ENCODE measurements around the gene GLMN.

The GLMN gene

DNA sequence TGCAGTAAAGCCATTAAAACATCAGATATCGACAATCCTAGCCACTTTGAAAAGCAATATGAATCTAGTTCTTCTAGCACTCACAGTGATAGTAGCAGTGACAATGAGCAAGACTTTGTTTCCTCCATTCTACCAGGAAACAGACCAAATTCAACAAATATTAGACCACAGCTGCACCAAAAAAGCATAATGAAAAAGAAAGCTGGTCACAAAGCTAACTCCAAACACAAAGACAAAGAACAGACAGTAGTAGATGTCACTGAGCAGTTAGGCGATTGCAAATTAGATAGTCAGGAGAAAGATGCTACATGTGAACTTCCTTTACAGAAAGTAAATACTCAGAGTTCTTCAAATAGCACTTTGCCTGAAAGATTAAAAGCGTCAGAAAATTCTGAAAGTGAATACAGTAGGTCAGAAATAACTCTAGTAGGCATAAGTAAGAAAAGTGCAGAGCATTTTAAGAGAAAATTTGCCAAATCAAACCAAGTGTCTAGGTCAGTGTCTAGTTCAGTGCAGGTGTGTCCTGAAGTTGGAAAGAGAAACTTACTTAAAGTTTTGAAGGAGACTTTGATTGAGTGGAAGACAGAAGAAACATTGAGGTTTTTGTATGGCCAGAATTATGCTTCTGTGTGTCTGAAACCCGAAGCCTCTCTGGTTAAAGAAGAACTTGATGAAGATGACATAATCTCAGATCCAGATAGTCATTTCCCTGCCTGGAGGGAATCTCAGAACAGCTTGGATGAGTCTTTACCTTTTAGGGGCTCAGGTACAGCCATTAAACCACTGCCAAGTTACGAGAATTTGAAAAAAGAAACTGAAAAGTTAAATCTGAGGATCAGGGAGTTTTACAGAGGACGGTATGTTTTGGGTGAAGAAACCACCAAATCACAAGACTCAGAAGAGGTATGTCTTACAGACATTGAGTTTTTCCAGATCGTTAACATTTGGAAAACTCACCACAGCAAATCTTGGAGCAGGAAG, 25.0 kb upstream of the GLMN start:
- H3K36me3 ChIP-seq (ENCODE audit: control insufficient read depth, low read depth, low read length), result peaks cover 28% of the 10 kb centered on the region
- H3K4me1 ChIP-seq (ENCODE audit: control insufficient read depth, low read depth, low read length), result no peaks in the 10 kb centered on the region
- H3K27ac ChIP-seq (ENCODE audit: low read length), result no peak overlapping the region
- H3K9ac ChIP-seq (ENCODE audit: low read length), result no peak overlapping the region
- H3K27me3 ChIP-seq (ENCODE audit: control insufficient read depth, insufficient read depth, low read length), result no peaks in the 10 kb centered on the region
- peaks cover 7% of the 10 kb centered on the region for H3K9me3 ChIP-seq (ENCODE audit: control insufficient read depth, low read depth, low read length)
- no peak overlapping the region for H3K4me3 ChIP-seq (ENCODE audit: low read length)

DNA sequence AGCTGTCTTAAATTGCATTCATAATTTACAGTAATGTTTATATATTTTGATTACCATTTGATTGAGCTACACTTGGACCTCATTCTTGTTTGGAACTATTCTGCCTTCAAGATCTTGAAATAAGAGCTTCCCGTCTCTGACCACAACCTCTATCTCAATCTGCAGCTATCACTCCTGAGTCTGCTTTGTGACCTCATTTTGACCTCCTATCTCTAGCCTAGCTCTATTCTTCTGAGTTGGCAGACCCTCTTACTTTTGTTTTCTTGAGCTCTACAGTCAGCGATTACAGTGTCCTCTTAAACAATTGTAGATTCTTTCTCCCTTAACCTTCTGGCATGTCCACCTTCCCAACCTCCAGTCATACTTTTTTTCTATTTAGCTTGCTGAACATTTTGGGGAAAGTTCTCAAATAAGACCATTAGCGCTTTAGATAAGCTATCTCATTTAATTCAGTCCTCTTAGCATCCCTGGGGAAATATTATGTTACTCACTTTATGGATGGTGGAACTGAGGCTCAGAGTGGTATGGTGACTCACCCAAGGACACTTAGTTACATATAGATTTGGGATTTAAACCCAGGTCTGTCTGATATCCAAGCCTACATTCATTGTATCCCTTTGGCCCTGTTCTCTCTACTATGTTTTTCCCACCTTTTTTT, 19.2 kb upstream of the GLMN start:
- Histone ChIP-seq H3K27me3 (ENCODE audit: control insufficient read depth, insufficient read depth, low read length) (no peaks in the 10 kb centered on the region), H3K9me3 (ENCODE audit: control insufficient read depth, low read depth, low read length) (no peaks in the 10 kb centered on the region), H3K9ac (ENCODE audit: low read length) (no peak overlapping the region)

DNA sequence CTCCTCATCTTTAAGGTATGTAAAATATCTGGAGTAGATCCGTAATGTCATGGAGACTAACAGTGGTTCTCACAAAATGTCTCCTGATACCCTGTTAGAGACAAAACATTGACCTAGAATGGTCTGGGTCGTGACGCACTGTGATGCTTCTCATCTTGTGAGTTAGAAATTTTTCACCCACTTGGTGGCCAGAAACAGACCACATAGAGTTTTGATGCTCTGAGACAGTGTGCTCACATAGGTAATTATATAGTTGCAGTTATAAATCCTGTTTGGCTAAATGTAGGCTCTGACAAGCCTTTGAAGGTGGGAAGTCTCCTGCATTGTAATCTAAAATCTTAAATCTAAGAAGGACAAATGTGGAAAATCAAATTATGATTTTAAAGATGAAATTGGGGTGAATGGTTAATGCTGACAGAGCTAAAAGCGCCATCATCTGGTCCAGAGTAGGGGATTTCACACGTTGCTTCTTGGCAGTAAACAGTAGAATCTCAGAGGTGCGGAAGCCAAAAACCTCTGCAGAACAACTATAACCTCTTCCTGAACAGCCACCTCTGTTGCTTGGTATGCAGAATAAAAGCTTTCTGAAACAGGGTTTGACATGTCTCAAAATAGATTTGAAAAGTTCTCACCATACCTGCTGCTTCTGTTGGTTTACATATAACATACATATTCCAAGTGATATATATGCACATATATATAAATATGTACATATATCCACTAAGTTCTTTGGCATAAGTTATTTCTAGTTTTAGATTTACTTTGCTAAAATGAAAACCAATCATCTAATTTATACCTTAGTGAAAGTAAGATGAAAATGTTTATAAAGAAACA, 17.2 kb upstream of the GLMN start:
- peaks cover 5% of the 10 kb centered on the region for H3K36me3 ChIP-seq (ENCODE audit: control insufficient read depth, low read depth, low read length)

More for the DNA sequence above, 19.2 kb upstream of the GLMN start:
- peaks cover 5% of the 10 kb centered on the region for H3K36me3 ChIP-seq (ENCODE audit: control insufficient read depth, low read depth, low read length)
- H3K4me3 ChIP-seq (ENCODE audit: low read length), result no peak overlapping the region
- H3K27ac ChIP-seq (ENCODE audit: low read length), result no peak overlapping the region
- no peaks in the 10 kb centered on the region for H3K4me1 ChIP-seq (ENCODE audit: control insufficient read depth, low read depth, low read length)

DNA sequence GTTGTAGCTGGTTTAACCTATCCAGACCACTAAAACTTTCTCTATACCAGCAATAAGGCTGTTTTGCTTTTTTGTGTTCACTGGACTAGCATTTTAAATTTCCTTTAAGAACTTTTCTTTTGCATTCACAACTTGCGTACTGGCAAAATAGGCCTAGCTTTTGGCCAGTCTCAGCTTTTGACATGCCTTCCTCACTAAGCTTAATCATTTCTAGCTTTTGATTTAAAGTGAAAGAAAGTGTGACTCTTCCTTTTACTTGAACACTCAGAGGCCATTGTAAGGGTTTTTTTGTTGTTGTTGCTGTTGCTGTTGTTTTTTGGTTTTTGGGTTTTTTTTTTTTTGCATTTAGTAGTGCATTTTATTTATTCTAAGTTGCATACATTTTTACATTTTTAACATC, 15.2 kb upstream of the GLMN start:
- Histone ChIP-seq H3K4me1 (ENCODE audit: control insufficient read depth, low read depth, low read length) (no peaks in the 10 kb centered on the region), H3K9ac (ENCODE audit: low read length) (no peak overlapping the region), H3K9me3 (ENCODE audit: control insufficient read depth, low read depth, low read length) (no peaks in the 10 kb centered on the region), H3K36me3 (ENCODE audit: control insufficient read depth, low read depth, low read length) (no peaks in the 10 kb centered on the region), H3K4me3 (ENCODE audit: low read length) (no peak overlapping the region), H3K27ac (ENCODE audit: low read length) (no peak overlapping the region), H3K27me3 (ENCODE audit: control insufficient read depth, insufficient read depth, low read length) (no peaks in the 10 kb centered on the region)

More for the DNA sequence above, 17.2 kb upstream of the GLMN start:
- H3K9ac ChIP-seq (ENCODE audit: low read length), result no peak overlapping the region
- no peaks in the 10 kb centered on the region for H3K9me3 ChIP-seq (ENCODE audit: control insufficient read depth, low read depth, low read length)
- H3K4me3 ChIP-seq (ENCODE audit: low read length), result no peak overlapping the region
- no peaks in the 10 kb centered on the region for H3K27me3 ChIP-seq (ENCODE audit: control insufficient read depth, insufficient read depth, low read length)
- no peaks in the 10 kb centered on the region for H3K4me1 ChIP-seq (ENCODE audit: control insufficient read depth, low read depth, low read length)
- H3K27ac ChIP-seq (ENCODE audit: low read length), result no peak overlapping the region

DNA sequence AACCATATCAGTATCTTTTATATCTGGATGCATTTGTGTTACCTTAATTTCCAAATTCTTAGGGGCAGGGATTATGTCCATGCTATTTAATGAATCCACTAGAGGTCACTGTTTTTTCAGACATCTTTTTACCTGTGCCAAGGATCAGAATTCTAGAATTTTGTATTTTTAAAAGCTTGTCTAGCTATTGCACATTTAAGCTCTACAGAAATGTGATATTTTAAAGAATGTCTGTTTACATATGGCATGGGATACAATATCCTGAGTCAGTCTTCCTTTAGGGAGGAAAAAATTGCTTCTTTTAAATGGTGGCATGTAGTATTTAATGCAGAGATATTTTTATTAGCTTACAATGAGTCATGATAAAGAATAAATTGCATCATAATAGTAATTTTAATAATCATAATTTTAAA, 11.4 kb upstream of the GLMN start:
- Histone ChIP-seq H3K27ac (ENCODE audit: low read length) (no peak overlapping the region), H3K4me1 (ENCODE audit: control insufficient read depth, low read depth, low read length) (no peaks in the 10 kb centered on the region), H3K4me3 (ENCODE audit: low read length) (no peak overlapping the region), H3K27me3 (ENCODE audit: control insufficient read depth, insufficient read depth, low read length) (no peaks in the 10 kb centered on the region), H3K36me3 (ENCODE audit: control insufficient read depth, low read depth, low read length) (peaks cover 28% of the 10 kb centered on the region), H3K9ac (ENCODE audit: low read length) (no peak overlapping the region), H3K9me3 (ENCODE audit: control insufficient read depth, low read depth, low read length) (no peaks in the 10 kb centered on the region)

DNA sequence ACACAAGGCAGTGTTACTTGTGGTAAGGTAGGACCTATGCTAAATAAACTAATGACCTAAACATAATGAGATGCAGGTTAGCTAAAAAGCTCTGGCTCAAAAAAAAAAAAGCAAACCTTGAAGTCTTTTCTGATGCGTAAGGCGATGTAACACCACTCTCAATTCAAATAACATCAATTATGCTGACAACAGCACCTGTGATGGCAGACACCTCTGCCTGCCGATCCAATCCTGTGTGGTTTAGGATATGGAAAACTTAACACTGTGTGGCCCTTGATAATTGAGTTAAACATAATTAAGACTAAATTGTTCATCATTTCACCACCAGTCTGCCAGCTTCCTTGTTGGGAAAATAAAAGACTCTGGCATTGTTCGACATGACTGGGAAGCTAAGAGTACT, 9.2 kb upstream of the GLMN start:
- Histone ChIP-seq H3K27ac (ENCODE audit: low read length) (no peak overlapping the region), H3K36me3 (ENCODE audit: control insufficient read depth, low read depth, low read length) (peaks cover 42% of the 10 kb centered on the region), H3K9ac (ENCODE audit: low read length) (no peak overlapping the region), H3K4me3 (ENCODE audit: low read length) (no peak overlapping the region), H3K4me1 (ENCODE audit: control insufficient read depth, low read depth, low read length) (no peaks in the 10 kb centered on the region), H3K9me3 (ENCODE audit: control insufficient read depth, low read depth, low read length) (no peaks in the 10 kb centered on the region), H3K27me3 (ENCODE audit: control insufficient read depth, insufficient read depth, low read length) (no peaks in the 10 kb centered on the region)

DNA sequence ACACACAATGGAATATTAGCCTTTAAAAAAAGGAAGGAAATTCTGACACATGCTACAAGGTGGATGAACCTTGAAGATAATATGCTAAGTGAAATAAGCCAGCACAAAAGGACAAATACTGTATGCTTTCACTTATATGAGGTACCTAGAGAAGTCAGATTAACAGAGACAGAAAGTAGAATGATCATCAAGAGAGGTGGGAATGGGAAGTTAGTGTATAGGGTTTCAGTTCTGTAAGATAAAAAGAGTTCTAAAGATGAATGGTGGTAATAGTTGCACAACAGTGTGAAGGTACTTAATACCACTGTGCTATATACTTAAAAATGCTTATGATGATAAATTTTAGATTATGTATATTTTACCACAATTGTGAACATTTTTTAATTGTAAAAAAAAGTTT, 7.2 kb upstream of the GLMN start:
- peaks cover 44% of the 10 kb centered on the region for H3K36me3 ChIP-seq (ENCODE audit: control insufficient read depth, low read depth, low read length)
- no peaks in the 10 kb centered on the region for H3K27me3 ChIP-seq (ENCODE audit: control insufficient read depth, insufficient read depth, low read length)
- H3K27ac ChIP-seq (ENCODE audit: low read length), result no peak overlapping the region
- H3K4me3 ChIP-seq (ENCODE audit: low read length), result no peak overlapping the region
- H3K9me3 ChIP-seq (ENCODE audit: control insufficient read depth, low read depth, low read length), result no peaks in the 10 kb centered on the region
- H3K4me1 ChIP-seq (ENCODE audit: control insufficient read depth, low read depth, low read length), result no peaks in the 10 kb centered on the region
- no peak overlapping the region for H3K9ac ChIP-seq (ENCODE audit: low read length)

DNA sequence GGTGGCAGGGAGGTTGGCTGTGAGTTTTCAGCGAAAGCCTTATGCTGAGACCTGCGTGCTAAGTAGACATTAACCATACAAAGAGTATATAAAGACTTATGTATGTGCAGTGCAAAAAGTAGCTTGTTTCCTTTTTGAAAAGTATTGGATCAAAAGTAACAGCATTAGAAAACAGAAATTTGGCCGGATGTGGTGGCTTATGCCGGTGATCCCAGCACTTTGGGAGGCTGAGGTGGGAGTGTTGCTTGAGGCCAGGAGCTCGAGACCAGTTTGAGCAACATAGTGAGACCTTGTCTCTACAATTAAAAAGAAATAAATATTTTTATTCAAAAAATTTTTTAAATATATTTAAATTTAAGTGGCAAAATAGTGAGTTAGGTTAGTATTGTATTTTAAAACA, 2.2 kb upstream of the GLMN start:
- no peak overlapping the region for H3K9ac ChIP-seq (ENCODE audit: low read length)
- H3K36me3 ChIP-seq (ENCODE audit: control insufficient read depth, low read depth, low read length), result peaks cover 25% of the 10 kb centered on the region
- H3K4me3 ChIP-seq (ENCODE audit: low read length), result no peak overlapping the region
- H3K9me3 ChIP-seq (ENCODE audit: control insufficient read depth, low read depth, low read length), result no peaks in the 10 kb centered on the region
- H3K27me3 ChIP-seq (ENCODE audit: control insufficient read depth, insufficient read depth, low read length), result no peaks in the 10 kb centered on the region
- no peak overlapping the region for H3K27ac ChIP-seq (ENCODE audit: low read length)
- H3K4me1 ChIP-seq (ENCODE audit: control insufficient read depth, low read depth, low read length), result peaks cover 6% of the 10 kb centered on the region

DNA sequence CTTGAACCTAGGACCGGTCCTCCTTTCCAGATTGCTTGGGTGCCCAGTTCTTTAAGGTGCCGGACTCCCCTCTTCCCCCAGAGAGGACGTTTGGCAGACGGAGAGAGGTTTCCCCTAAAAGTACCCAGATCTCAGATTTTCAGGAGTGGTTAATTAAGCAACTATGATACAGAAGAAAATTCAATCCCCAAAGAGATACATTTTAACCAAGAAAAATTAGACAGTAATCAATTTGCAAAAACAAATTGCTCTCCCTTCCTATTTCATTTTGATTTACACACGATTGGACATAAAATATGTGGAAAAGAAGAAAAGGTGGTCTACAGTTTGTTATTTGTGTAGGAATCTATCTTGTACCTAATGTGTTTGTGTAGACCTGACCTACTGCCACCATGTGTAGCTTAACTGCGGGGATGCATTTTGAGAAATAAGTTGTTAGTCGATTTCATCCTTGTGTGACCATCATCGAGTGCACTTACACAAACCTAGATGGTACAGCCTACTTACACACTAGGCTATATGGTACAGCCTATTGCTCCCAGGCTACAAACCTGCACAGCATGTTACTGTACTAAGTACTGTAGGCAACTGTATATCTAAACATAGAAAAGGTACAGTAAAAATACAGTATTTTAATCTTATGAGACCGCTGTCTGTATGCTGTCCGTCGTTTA, 827 bp upstream of the GLMN start:
- H3K4me3 ChIP-seq (ENCODE audit: low read length), result peak overlapping the region; percentile 76
- H3K27ac ChIP-seq (ENCODE audit: low read length), result peak overlapping the region; percentile 75
- H3K9ac ChIP-seq (ENCODE audit: low read length), result peak overlapping the region; percentile 80
- no peaks in the 10 kb centered on the region for H3K27me3 ChIP-seq (ENCODE audit: control insufficient read depth, insufficient read depth, low read length)
- peaks cover 26% of the 10 kb centered on the region for H3K36me3 ChIP-seq (ENCODE audit: control insufficient read depth, low read depth, low read length)
- H3K4me1 ChIP-seq (ENCODE audit: control insufficient read depth, low read depth, low read length), result peaks cover 6% of the 10 kb centered on the region
- no peaks in the 10 kb centered on the region for H3K9me3 ChIP-seq (ENCODE audit: control insufficient read depth, low read depth, low read length)

DNA sequence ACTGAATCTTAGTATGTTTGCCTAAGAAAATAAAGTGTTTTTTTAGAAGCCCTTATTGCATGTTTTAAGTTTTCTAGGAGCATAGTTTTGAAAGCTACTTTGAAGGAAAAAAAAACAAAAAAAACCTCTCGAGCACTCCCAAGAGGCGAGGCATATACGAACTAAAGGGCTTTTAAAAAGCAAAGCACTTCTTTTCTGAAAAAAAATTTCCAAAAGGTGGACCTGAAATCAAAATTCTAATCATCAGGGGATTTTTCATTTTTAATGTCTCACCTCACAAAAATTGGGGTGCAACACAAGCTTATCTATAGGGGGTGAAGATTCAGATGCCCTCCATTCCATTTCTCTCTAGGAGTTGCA, 594 bp downstream of the GLMN start:
- Histone ChIP-seq H3K9ac (ENCODE audit: low read length) (peak overlapping the region; percentile 80), H3K27ac (ENCODE audit: low read length) (peak overlapping the region; percentile 90), H3K9me3 (ENCODE audit: control insufficient read depth, low read depth, low read length) (no peaks in the 10 kb centered on the region), H3K36me3 (ENCODE audit: control insufficient read depth, low read depth, low read length) (peaks cover 19% of the 10 kb centered on the region), H3K4me1 (ENCODE audit: control insufficient read depth, low read depth, low read length) (peaks cover 6% of the 10 kb centered on the region), H3K4me3 (ENCODE audit: low read length) (peak overlapping the region; percentile 76), H3K27me3 (ENCODE audit: control insufficient read depth, insufficient read depth, low read length) (no peaks in the 10 kb centered on the region)

All from iPS-18a (cell line).